Eye (tissue), 1 donor: ENCODE results near the gene ELF4.
A peak's percentile ranks its signal among the peaks of the same experiment; 100 is the strongest.
"Not testable (repeated sequence)": the region's sequence is repeated elsewhere in the genome, so short reads cannot be mapped to it uniquely, and the experiment has no call there.

Source experiments
- DNase-seq: peaks from one replicate; pipeline ENCODE4 v3.0.0-alpha.2; 2015

The ELF4 gene

DNA sequence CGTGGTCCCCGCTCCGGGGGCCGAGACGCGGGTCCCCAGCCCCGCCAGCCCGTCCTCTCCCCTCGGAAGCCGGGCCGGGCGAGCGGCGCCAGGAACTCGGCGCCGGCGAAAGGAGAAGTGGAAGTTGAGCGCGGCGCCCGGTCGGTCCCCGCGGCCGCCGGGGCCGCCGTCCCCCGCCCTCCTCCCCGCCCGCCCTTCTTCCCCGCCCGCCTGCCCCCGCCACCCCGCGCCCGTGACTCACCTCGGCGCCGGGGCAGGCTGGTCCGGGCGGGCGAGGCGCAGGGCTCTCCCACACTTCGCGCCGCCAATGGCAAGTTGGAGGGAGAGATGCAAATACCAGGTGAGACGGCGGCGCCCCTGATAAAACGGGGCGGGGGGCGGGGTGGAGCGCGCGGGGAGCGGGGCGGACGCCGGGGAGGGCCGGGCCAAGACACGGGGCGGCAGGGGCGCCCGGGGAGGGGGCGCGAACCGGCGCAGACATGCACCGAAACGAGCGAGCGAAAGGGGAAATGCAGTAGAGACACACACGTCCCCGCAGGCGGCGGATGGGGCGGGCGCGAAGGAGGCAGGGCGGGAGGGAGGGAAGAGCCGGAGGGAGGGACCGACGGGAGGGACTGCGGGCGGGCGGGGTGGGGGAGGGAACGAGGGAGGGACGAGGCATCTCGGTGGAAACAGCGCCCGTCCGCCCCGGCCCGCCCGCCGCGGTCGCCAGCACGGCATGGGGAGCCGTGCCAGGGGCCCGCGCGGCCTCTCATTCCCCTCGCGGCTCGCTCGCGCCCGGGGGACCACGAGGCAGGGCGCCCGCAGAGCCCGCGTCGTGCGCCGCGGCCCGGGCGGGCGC, at the start of gene ELF4:
ELF4 (minus strand) TSS at position 119 of the 841 bp plus-strand sequence. CDS start 29,167 bp downstream, outside the sequence.
- peak; percentile 48 for DNase-seq

GRCh38 chrX:130159776-130160175, 49.5 kb upstream of the ELF4 start:
- no peak for DNase-seq

GRCh38 chrX:130158311-130158710, 48.0 kb upstream of the ELF4 start:
- DNase-seq = no peak

DNA sequence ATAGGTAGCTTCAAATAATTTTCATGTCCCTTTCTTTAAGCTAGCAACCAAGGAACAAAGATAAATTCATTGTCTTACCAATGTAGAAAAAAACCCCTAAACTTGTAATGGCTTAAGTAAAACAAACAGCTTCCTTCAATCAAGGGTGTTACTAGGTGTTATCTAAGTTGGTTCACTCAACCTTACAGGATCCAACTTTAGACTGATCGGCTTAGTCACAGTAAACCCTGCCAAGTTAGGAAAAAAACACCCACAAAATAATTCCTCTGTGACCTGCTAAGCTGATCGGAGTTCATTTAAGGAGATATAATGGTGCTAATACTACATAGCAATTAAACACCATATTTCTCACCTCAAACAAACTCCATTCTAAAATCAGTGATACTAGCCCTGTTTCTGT, 45.3 kb upstream of the ELF4 start:
- no peak for DNase-seq

DNA sequence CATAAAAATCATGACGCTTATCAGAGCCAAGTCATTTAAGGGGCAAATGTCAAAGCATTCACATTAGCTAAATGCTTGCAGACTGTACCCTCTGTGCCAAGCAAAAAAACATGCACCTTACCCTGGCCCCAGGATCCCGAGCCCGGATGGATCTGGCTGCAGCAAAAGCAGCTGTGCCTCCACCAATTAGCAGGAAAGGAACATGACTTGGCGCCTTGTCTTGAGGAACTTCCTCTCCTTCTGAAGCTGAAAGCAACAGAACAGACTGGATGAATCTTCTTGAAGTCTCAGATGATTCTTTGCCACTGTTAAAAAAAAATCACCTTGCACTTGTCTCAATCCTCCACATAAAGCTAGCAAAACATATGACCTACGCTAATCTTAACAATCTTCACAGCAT, 37.3 kb upstream of the ELF4 start:
- DNase-seq = no peak

DNA sequence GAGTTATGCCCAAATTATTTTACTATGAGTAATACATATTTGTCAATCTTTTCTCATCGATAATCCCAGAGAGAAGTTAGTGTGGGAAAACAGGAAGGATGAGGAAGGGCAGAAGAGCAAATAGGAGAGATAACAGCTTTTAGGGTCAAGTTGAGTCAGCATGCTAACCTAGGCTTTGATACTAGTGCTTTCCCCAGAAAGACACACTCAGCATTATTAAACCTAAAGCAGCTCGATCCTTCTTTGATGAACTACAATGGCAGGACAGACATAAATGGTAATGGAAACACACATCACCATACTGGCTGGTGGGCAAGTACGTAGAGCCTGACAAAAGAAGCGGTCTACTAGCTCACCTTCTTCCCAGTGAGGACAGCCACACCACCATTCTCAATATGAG, 34.8 kb upstream of the ELF4 start:
- no peak for DNase-seq

GRCh38 chrX:130144509-130144908, 34.2 kb upstream of the ELF4 start:
- DNase-seq = no peak

DNA sequence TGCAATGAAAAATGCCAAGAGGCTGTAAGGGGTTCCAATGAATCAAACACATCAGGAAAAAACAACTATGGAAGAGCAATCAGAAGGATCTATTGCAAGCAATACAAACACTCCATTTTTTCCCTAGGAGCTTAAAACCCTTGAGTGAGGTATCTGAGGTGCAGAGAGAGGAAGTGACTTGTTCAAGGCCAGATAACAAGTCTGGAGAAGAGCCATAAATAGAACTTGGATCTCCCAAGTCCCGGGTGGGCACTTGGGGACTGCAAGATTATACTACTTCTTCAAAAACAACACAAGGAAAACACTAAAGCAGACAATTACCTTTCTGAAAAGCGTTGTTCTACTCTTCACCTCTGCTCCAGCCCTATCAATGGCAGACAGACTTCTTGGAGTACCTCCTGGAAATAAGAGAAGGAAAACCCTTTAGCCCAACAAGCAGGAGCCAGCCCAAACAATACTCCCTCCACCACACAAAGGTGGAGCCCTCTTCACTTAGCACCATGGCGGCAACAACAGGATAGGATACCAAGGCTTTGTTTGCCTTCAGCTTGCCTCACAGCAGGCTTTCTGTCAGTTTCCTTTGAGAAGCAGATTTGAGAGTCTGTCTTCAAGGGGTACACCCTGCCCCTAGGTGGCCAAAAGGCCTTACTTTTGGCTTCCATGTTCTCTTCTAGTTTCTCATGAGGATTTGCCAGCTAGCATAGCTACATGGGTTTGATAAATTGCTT, 29.3 kb upstream of the ELF4 start:
- no peak for DNase-seq

DNA sequence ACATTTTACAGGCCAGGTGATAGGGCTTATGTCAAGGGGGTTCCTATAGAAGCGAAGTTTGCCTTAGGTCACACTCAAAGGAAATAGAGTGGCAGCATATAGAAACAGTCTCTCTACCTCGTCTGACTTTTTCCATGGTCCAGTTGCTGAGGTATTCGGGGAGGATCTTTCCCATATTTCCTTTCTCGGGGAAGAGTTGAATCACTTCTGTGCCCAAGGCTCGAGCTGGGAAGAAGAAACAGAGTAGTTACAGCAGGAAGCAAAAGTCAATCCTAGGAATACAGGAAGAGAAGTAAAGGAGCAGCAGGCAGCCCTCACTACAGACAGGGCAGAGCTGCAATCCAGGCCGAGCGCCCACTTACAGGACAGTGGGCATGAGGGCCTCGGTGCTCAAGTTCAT, 26.7 kb upstream of the ELF4 start:
- no peak for DNase-seq

- DNase-seq = no peak
These were observed 26.2 kb upstream of the ELF4 start for GRCh38 chrX:130136496-130136895.

DNA sequence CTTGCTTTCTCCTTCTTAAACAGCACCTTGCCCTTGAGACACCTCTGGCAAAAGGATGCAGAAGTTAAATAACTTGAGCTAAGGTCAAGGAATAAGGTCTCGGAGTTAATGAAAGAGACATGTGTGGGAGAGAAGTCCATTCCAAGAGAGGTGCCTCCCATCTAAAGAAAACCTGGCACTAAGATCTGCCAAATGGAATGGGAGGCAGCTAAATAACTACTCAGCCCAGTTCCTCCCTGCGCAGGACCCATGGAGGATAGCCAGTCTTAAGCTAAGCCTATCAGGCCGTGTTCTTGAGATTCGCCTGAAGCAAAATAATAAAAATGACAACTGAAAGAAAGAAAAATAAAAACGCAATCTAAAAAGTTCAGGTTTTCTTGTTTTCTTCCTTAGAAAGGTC, 20.7 kb upstream of the ELF4 start:
- no peak for DNase-seq

GRCh38 chrX:130125091-130125874, 15.0 kb upstream of the ELF4 start:
- no peak for DNase-seq

- DNase-seq = no peak
These were observed 14.3 kb upstream of the ELF4 start for GRCh38 chrX:130124577-130124976.

GRCh38 chrX:130121505-130121800, 11.2 kb upstream of the ELF4 start:
- DNase-seq = no peak

GRCh38 chrX:130120746-130121504, 10.6 kb upstream of the ELF4 start:
- peak; percentile 85 for DNase-seq

GRCh38 chrX:130120321-130120731, 10.0 kb upstream of the ELF4 start:
- no peak for DNase-seq

- no peak for DNase-seq
These were observed 9.1 kb upstream of the ELF4 start for GRCh38 chrX:130119312-130119898.

- DNase-seq = peak; percentile 32
These were observed 8.4 kb upstream of the ELF4 start for GRCh38 chrX:130118441-130119311.

- no peak for DNase-seq
These were observed 6.9 kb upstream of the ELF4 start for GRCh38 chrX:130117166-130117565.

DNA sequence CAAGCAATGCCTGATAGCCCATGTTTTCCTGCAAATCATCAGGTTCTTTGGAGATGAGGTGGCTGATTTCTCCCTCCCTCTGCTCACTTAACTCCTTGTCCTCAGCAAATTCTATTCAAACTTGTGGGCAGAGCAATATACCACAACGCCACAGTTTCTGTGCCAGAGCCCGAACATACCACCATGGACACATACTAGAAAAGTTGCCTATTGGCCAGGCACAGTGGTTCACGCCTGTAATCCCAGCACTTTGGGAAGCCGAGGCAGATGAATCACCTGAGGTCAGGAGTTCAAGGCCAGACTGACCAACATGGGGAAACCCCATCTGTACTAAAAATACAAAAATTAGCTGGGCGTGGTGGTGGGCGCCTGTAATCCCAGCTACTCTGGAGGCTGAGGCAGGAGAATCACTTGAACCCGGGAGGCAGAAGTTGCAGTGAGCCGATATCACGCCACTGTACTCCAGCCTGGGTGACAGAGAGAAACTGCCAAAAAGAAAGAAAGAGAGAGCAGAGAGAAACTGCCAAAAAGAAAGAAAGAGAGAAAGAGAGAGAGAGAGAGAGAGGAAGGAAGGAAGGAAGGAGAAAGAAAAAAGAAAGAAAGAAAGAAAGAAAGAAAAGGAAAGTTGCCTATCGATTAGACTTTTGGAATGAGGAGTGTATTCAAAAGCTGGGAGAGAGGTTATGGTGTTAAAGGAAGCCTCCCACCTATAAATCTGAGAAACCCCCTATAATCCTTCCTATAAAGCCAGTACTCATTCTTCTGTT, 5.0 kb upstream of the ELF4 start:
- not testable (repeated sequence) for DNase-seq

- no peak for DNase-seq
These were observed 3.9 kb upstream of the ELF4 start for GRCh38 chrX:130114141-130114588.
